Heart left ventricle (tissue), 16 donors: ENCODE measurements around the gene MAPK8IP3. TPM values are rescaled to one million over a fixed set of nuclear protein-coding genes. Genes with fewer than 3 reads are reported as not detected.

Experiments used
- ATAC-seq, 4 donors: fragments of 200-7000 bp; cut with Tn5 transposase; one replicate each; pipeline ENCODE4 v1.9.1; 2020 to 2022; ENCODE audit warnings: moderate library complexity in 4 of 4, mild to moderate bottlenecking in 3 of 4, moderate number of reproducible peaks in 1 of 4
- DNase-seq, 5 donors: peaks; one replicate each; pipeline ENCODE4 v3.0.0-alpha.2; 2020
- H3K27ac ChIP-seq, 12 donors: fragments of 200-600 bp; sonication (generic) in 4 of 12; one replicate each; pipeline versions ENCODE4 v1.5.0 to v1.8.0; 2016 to 2022; ENCODE audit warnings: mild to moderate bottlenecking in 2 of 12
- H3K27me3 ChIP-seq, 9 donors: fragments of 200-600 bp; sonication (generic) in 2 of 9; one replicate each; pipeline versions ENCODE4 v1.5.1 to v1.8.0; 2016 to 2022; ENCODE audit warnings: mild to moderate bottlenecking in 3 of 9
- H3K36me3 ChIP-seq, 9 donors: fragments of 200-600 bp; sonication (generic) in 2 of 9; one replicate each; pipeline versions ENCODE4 v1.5.0 to v1.8.0; 2018 to 2022; ENCODE audit warnings: mild to moderate bottlenecking in 2 of 9
- H3K4me1 ChIP-seq, 12 donors: fragments of 200-600 bp; sonication (generic) in 4 of 12; one replicate each; pipeline versions ENCODE4 v1.5.0 to v1.8.0; 2016 to 2022; ENCODE audit warnings: mild to moderate bottlenecking in 3 of 12
- H3K4me3 ChIP-seq, 12 donors: fragments of 200-600 bp; sonication (generic) in 4 of 12; one replicate each; pipeline versions ENCODE4 v1.5.0 to v1.8.0; 2017 to 2022; ENCODE audit warnings: mild to moderate bottlenecking in 9 of 12, moderate library complexity in 4 of 12
- H3K9me3 ChIP-seq, 12 donors: fragments of 200-600 bp; sonication (generic) in 4 of 12; one replicate each; pipeline versions ENCODE4 v1.5.0 to v1.8.0; 2016 to 2022; ENCODE audit warnings: mild to moderate bottlenecking in 1 of 12
- POLR2A ChIP-seq, 2 donors: fragments of 450-650 bp; IDR thresholded peaks; one replicate each; pipeline ENCODE4 v1.6.1; 2017; ENCODE audit warnings: antibody characterized with exemption in 2 of 2, mild to moderate bottlenecking in 2 of 2, moderate library complexity in 2 of 2
- WGBS, 4 donors: extraction: QIAGEN DNeasy Blood & Tissue Kit in 2 of 4; methylation state at CpG; one replicate each; pipeline versions ENCODE4 v1.1.5 to v1.1.7; 2013 to 2018; 5-methylcytosine and 5-hydroxymethylcytosine counted together
- intact Hi-C, 10 donors: fragments of 100-400 bp; cut with DNase I; formaldehyde crosslinking; loops; one replicate each; pipeline versions ENCODE4 v1.11.1 to v1.14.2; 2022
- microRNA-seq, 4 donors: library from miRNA; unstranded; fragments of <30 nt; microRNA quantifications; one replicate each; pipeline versions ENCODE4 to v1.2.0, GENCODE V29; 2017 to 2020
- polyA plus RNA-seq, 2 donors: library from polyadenylated mRNA; stranded (reverse); fragments of 200-250 nt; gene quantifications; one replicate each; pipeline ENCODE4 v1.2.3, GENCODE V29; 2013
- total RNA-seq, 9 donors: library from RNA; depleted of rRNA in 2 of 9; stranded (reverse); fragments of >200 nt in 2 of 9; fragmentation: NEBNext Ultra II Directional in 3 of 9; extraction: Animal tissue kit (Norgen Biotek cat#: 25700) in 3 of 9; gene quantifications; one replicate each; pipeline versions ENCODE4 v1.1.0 to v1.2.4, GENCODE V29; 2016 to 2023
- TF ChIP-seq, protein P1 (sequence below), 12 donors: fragments of 200-600 bp; sonication (generic) in 4 of 12; IDR thresholded peaks; one replicate each; pipeline versions ENCODE4 v1.5.0 to v1.8.0; 2018 to 2022; ENCODE audit warnings: antibody characterized with exemption in 12 of 12, mild to moderate bottlenecking in 5 of 12
- donor health status: ischemic (EF 13 %, LVEDD 7.1; RV severe dilation, severe dysfunction).
- donor health status: healthy with polysubstance abuse.
- donor health status: DM: no; HTN: yes; CAD: no.
- donor health status: DM: no; HTN: no; CAD: no.
- donor health status: ischemic (EF 25% LVEDD 6.9; RV normal size, moderate dysfunction).
- donor health status: ischemic (EF 25% LVEDD 5.7; RV mildly dilated, moderate dysfunction).
- donor health status: healthy.
- donor health status: DM: yes; HTN: yes; CAD: no.
- donor health status: ischemic (EF 35%, LVEDD 5.7; RV mildly dilated, moderate dysfunction).
- donor health status: nonischemic (EF 11% LVEDD 7.7; RV severe dilation, severe dysfunction).
- donor health status: DM: yes; HTN: yes; CAD: no.
- donor health status: PGD.
- donor health status: ischemic (EF 29% LVEDD 5.4; RV normal size, mild dysfunction).
- donor health status: nonischemic (EF 23%, LVEDD 6.1; RV moderate dilation, normal function).

The MAPK8IP3 gene
- total and polyA plus RNA-seq, 11 donors, result 29.5 to 71.3 (median 63.1) TPM

DNA sequence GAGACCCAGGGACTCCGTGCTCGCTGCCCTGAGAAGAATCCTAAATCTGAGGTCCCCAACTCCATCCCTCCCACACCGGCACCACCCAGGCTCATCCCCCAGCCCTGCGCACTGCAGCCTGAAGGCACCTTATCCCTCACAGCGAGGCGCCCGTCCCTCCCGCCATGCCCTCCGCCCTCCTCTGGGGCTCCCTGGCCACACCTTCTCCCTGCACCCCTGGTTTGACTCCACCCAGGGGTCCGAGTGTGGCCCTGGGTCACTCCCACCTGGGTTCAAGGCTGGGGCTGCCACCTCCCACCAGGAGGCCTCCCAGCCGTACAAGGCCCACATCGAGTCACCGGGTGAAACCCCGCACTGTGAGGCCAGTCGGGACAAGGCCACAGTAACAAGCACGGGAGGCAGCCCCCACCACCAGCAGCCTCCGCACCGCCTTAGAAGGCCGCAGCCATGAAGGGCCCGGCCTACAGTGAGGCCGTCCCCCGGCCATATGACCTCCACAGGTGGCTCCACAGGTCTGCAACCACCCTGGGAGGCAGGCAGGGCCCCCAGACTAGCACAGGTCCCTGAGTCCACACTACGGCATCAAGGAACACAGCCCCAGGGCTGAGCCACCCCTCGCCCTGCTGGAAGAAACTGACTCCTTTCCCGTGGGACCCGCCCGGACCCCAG is 112.3 kb downstream of the MAPK8IP3 start:
- Histone ChIP-seq H3K4me3 (no peak overlapping the region), H3K36me3 (peaks cover 0 to 93% (median 76%) of the 10 kb centered on the region in 9 donors), H3K27ac (no peak overlapping the region), H3K9me3 (no peaks in the 10 kb centered on the region), H3K27me3 (no peaks in the 10 kb centered on the region), H3K4me1 (peaks cover 0 to 2% (median 0%) of the 10 kb centered on the region in 12 donors)
- 93 to 95% (median 95%) methylated on average over 15 to 27 of the region's 27 CpGs for WGBS, 4 donors
- ATAC-seq (no peak), DNase-seq (no peak)
- intact Hi-C loops, result no loop called here
- no peak for TF ChIP-seq POLR2A (IDR thresholded peaks at IDR 0.05)
- TF ChIP-seq, protein P1, sequence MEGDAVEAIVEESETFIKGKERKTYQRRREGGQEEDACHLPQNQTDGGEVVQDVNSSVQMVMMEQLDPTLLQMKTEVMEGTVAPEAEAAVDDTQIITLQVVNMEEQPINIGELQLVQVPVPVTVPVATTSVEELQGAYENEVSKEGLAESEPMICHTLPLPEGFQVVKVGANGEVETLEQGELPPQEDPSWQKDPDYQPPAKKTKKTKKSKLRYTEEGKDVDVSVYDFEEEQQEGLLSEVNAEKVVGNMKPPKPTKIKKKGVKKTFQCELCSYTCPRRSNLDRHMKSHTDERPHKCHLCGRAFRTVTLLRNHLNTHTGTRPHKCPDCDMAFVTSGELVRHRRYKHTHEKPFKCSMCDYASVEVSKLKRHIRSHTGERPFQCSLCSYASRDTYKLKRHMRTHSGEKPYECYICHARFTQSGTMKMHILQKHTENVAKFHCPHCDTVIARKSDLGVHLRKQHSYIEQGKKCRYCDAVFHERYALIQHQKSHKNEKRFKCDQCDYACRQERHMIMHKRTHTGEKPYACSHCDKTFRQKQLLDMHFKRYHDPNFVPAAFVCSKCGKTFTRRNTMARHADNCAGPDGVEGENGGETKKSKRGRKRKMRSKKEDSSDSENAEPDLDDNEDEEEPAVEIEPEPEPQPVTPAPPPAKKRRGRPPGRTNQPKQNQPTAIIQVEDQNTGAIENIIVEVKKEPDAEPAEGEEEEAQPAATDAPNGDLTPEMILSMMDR (IDR thresholded peaks at IDR 0.05), result no peak

DNA sequence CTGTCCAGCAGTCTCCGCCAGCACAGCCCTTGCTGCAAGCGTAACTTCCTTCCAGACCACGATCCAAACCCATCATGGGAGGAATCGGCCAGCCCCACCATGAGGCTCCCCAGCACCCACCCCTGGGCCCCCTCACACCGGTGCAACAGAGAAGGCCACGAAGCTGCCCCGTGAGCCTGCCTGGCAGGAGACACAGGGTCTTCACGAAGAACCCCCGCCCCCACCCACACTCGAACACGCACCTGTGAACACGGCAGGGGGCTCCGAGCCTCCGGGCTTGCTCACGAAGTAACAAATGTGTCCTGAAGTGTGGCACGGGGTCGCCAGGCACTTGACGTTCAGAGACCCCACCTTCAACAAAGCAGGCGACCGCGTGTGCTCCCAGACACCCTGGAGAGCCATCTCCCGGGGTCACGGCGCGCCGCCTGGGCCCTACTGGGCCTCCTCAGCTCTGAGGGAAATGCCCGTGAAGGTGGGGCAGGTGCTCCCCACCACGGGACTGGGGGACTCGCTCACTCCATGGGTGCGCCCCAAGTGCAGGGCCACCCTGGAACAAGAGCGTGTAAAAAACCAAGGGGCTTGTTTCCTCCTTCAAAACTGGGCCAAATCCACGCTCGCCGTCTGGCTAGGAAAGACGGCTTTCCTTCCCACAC is 113.0 kb downstream of the MAPK8IP3 start:
- H3K36me3 ChIP-seq, result peaks cover 0 to 87% (median 76%) of the 10 kb centered on the region in 9 donors
- no peak overlapping the region for H3K27ac ChIP-seq
- intact Hi-C loops, result no loop called here
- H3K4me3 ChIP-seq, result no peak overlapping the region
- TF ChIP-seq, protein P1 (IDR thresholded peaks at IDR 0.05), result no peak
- TF ChIP-seq POLR2A (IDR thresholded peaks at IDR 0.05), result no peak
- WGBS, 4 donors, result 92 to 96% (median 94%) methylated on average over 13 to 35 of the region's 35 CpGs
- ATAC-seq (no peak), DNase-seq (no peak)
- H3K27me3 ChIP-seq, result no peaks in the 10 kb centered on the region
- H3K9me3 ChIP-seq, result no peaks in the 10 kb centered on the region
- H3K4me1 ChIP-seq, result peaks cover 0 to 8% (median 4%) of the 10 kb centered on the region in 12 donors

DNA sequence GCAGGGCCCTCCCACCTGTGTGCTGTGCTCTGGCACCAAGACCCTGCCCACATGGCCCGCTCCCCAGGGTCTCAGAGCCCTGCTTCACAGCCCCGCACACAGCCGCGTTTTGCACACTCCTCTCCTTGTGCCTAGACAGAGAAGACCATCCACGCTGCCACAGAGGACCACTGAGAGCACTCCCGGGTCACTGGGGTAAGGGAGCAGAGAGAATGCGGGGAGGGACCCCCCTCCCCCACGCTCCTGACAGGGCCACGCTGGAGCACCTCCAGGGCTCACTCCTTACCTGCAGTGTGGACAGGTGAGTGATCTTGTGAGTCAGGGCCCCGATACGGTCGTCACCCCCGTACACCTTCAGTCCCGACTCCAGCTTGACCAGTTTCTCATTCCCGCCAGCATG is 113.6 kb downstream of the MAPK8IP3 start:
- no peak for TF ChIP-seq POLR2A (IDR thresholded peaks at IDR 0.05)
- TF ChIP-seq, protein P1 (IDR thresholded peaks at IDR 0.05), result no peak
- no peak for ATAC-seq
- WGBS, 4 donors, result 92 to 96% (median 94%) methylated on average over 15 of the region's 15 CpGs

More for the DNA sequence above, 113.6 kb downstream of the MAPK8IP3 start:
- Histone ChIP-seq H3K36me3 (peaks cover 0 to 81% (median 74%) of the 10 kb centered on the region in 9 donors), H3K27ac (no peak overlapping the region), H3K9me3 (no peaks in the 10 kb centered on the region), H3K4me3 (no peak overlapping the region), H3K4me1 (peaks cover 0 to 14% (median 10%) of the 10 kb centered on the region in 12 donors), H3K27me3 (no peaks in the 10 kb centered on the region)
- intact Hi-C loops, result no loop called here
- no peak for DNase-seq

Small RNAs within 50 kb of the gene (microRNA-seq; reads per million reads assigned to microRNA genes)
- gene MIR3177, result 0 to 3.9 (median 1.6) reads per million in 4 donors

Other genes starting within 250 kb of the MAPK8IP3 start
- 10 to 100 TPM; 30.3 to 70.8 (median 33.6) TPM for gene CLCN7, start 231.2 kb upstream of the MAPK8IP3 start, total RNA-seq
- gene CLCN7, start 231.2 kb upstream of the MAPK8IP3 start, polyA plus RNA-seq, result 10 to 100 TPM; 32.7 to 41.5 TPM
- under 1 TPM in 2 of 9 donors, not detected in 7; 0.20 to 0.23 TPM for gene PTX4, start 217.3 kb upstream of the MAPK8IP3 start, total RNA-seq
- under 1 TPM in 1 of 2 donors, not detected in 1; 0.04 TPM for gene PTX4, start 217.3 kb upstream of the MAPK8IP3 start, polyA plus RNA-seq
- gene TELO2, start 212.8 kb upstream of the MAPK8IP3 start, total RNA-seq, result 10 to 100 TPM; 11.8 to 29.6 (median 16.7) TPM
- 10 to 100 TPM; 22.7 to 27.0 TPM for gene TELO2, start 212.8 kb upstream of the MAPK8IP3 start, polyA plus RNA-seq
- 10 to 100 TPM; 14.0 to 64.2 (median 19.5) TPM for gene TMEM204, start 172.5 kb upstream of the MAPK8IP3 start, total RNA-seq
- gene TMEM204, start 172.5 kb upstream of the MAPK8IP3 start, polyA plus RNA-seq, result 10 to 100 TPM; 29.0 to 37.4 TPM
- gene IFT140, start 94.1 kb upstream of the MAPK8IP3 start, total RNA-seq, result 10 to 100 TPM in 1 of 9 donors, 1 to 10 TPM in 8; 6.0 to 10.1 (median 8.0) TPM
- gene IFT140, start 94.1 kb upstream of the MAPK8IP3 start, polyA plus RNA-seq, result 10 to 100 TPM in 1 of 2 donors, 1 to 10 TPM in 1; 4.8 to 10.2 TPM
- gene CRAMP1, start 93.8 kb upstream of the MAPK8IP3 start, total RNA-seq, result 10 to 100 TPM in 6 of 9 donors, 1 to 10 TPM in 3; 7.5 to 16.9 (median 10.7) TPM
- 1 to 10 TPM; 6.2 to 7.9 TPM for gene CRAMP1, start 93.8 kb upstream of the MAPK8IP3 start, polyA plus RNA-seq
- gene JPT2, start 27.9 kb upstream of the MAPK8IP3 start, total RNA-seq, result 10 to 100 TPM; 11.7 to 50.4 (median 34.1) TPM
- gene JPT2, start 27.9 kb upstream of the MAPK8IP3 start, polyA plus RNA-seq, result 10 to 100 TPM; 11.0 to 76.1 TPM
- 10 to 100 TPM; 24.4 to 68.3 (median 31.3) TPM for gene NME3, start 65.3 kb downstream of the MAPK8IP3 start, total RNA-seq
- gene NME3, start 65.3 kb downstream of the MAPK8IP3 start, polyA plus RNA-seq, result 10 to 100 TPM; 27.4 to 86.4 TPM
- 10 to 100 TPM in 2 of 9 donors, 1 to 10 TPM in 7; 3.4 to 12.9 (median 6.0) TPM for gene EME2, start 66.6 kb downstream of the MAPK8IP3 start, total RNA-seq
- 1 to 10 TPM; 3.6 to 7.8 TPM for gene EME2, start 66.6 kb downstream of the MAPK8IP3 start, polyA plus RNA-seq
- 100 to 1,000 TPM in 2 of 9 donors, 10 to 100 TPM in 7; 58.0 to 123 (median 79.3) TPM for gene MRPS34, start 66.9 kb downstream of the MAPK8IP3 start, total RNA-seq
- gene MRPS34, start 66.9 kb downstream of the MAPK8IP3 start, polyA plus RNA-seq, result 100 to 1,000 TPM; 117 to 118 TPM
- 100 to 1,000 TPM in 1 of 9 donors, 10 to 100 TPM in 8; 25.8 to 100 (median 31.8) TPM for gene SPSB3, start 76.4 kb downstream of the MAPK8IP3 start, total RNA-seq
- gene SPSB3, start 76.4 kb downstream of the MAPK8IP3 start, polyA plus RNA-seq, result 10 to 100 TPM; 44.5 to 52.0 TPM
- gene NUBP2, start 76.8 kb downstream of the MAPK8IP3 start, total RNA-seq, result 10 to 100 TPM; 26.7 to 81.9 (median 30.1) TPM
- 10 to 100 TPM; 41.2 to 63.1 TPM for gene NUBP2, start 76.8 kb downstream of the MAPK8IP3 start, polyA plus RNA-seq
- gene IGFALS, start 87.5 kb downstream of the MAPK8IP3 start, total RNA-seq, result under 1 TPM in 2 of 9 donors, not detected in 7; 0.12 to 0.38 TPM
- under 1 TPM in 1 of 2 donors, not detected in 1; 0.23 TPM for gene IGFALS, start 87.5 kb downstream of the MAPK8IP3 start, polyA plus RNA-seq
- 100 to 1,000 TPM; 111 to 358 (median 165) TPM for gene HAGH, start 120.6 kb downstream of the MAPK8IP3 start, total RNA-seq
- gene HAGH, start 120.6 kb downstream of the MAPK8IP3 start, polyA plus RNA-seq, result 100 to 1,000 TPM; 155 to 226 TPM
- 10 to 100 TPM; 19.2 to 83.8 (median 28.4) TPM for gene FAHD1, start 121.0 kb downstream of the MAPK8IP3 start, total RNA-seq
- 10 to 100 TPM; 46.8 to 47.4 TPM for gene FAHD1, start 121.0 kb downstream of the MAPK8IP3 start, polyA plus RNA-seq
- gene MEIOB, start 166.0 kb downstream of the MAPK8IP3 start, total RNA-seq, result not detected
- not detected for gene MEIOB, start 166.0 kb downstream of the MAPK8IP3 start, polyA plus RNA-seq
- gene HS3ST6, start 212.2 kb downstream of the MAPK8IP3 start, total RNA-seq, result not detected
- not detected for gene HS3ST6, start 212.2 kb downstream of the MAPK8IP3 start, polyA plus RNA-seq
- 10 to 100 TPM; 12.4 to 49.2 (median 31.1) TPM for gene MSRB1, start 237.0 kb downstream of the MAPK8IP3 start, total RNA-seq
- 10 to 100 TPM; 48.4 to 70.2 TPM for gene MSRB1, start 237.0 kb downstream of the MAPK8IP3 start, polyA plus RNA-seq
- gene RPL3L, start 248.5 kb downstream of the MAPK8IP3 start, total RNA-seq, result 100 to 1,000 TPM; 117 to 279 (median 216) TPM
- 100 to 1,000 TPM in 1 of 2 donors, 10 to 100 TPM in 1; 86.5 to 180 TPM for gene RPL3L, start 248.5 kb downstream of the MAPK8IP3 start, polyA plus RNA-seq